CD14-positive monocyte (primary cell): ENCODE measurements around the gene SLC35B4. TPM values are rescaled to one million over a fixed set of nuclear protein-coding genes. Genes with fewer than 3 reads are reported as not detected.

Experiments used
- DNase-seq, 3 donors: peaks; one replicate each; pipeline ENCODE4 v3.0.0-alpha.2; 2011 to 2022
- H2AFZ ChIP-seq: 2 replicates; pipeline ENCODE4 v1.6.0; 2012; ENCODE audit warnings: mild to moderate bottlenecking, low read depth, low read length, inconsistent platforms; ENCODE audit not compliant: insufficient read depth, poor library complexity, severe bottlenecking
- H3K27ac ChIP-seq, 2 donors: 1 replicate in 1 of 2; 2 replicates in 1 of 2; pipeline ENCODE4 v1.5.1; 2012 to 2013; ENCODE audit warnings: low read length in 2 of 2, control low read depth in 1 of 2, inconsistent platforms in 1 of 2, low read depth in 1 of 2, mild to moderate bottlenecking in 1 of 2
- H3K27me3 ChIP-seq, 2 donors: one replicate each; pipeline versions ENCODE4 v1.6.0 to v1.6.1; 2011 to 2013; ENCODE audit warnings: low read length in 2 of 2; ENCODE audit not compliant: control insufficient read depth in 2 of 2, insufficient read depth in 2 of 2
- H3K36me3 ChIP-seq, 2 donors: replicated peaks in 1 of 2; 1 replicate in 1 of 2; 2 replicates in 1 of 2; pipeline versions ENCODE4 v1.5.1 to v1.6.1; 2012 to 2013; ENCODE audit warnings: low read length in 2 of 2, control low read depth in 1 of 2, inconsistent platforms in 1 of 2, mild to moderate bottlenecking in 1 of 2; ENCODE audit not compliant: insufficient read depth in 2 of 2, control insufficient read depth in 1 of 2
- H3K4me1 ChIP-seq, 2 donors: 1 replicate in 1 of 2; 2 replicates in 1 of 2; pipeline versions ENCODE4 v1.5.1 to v1.6.1; 2012 to 2013; ENCODE audit warnings: low read length in 2 of 2, control low read depth in 1 of 2, inconsistent platforms in 1 of 2, mild to moderate bottlenecking in 1 of 2, moderate library complexity in 1 of 2; ENCODE audit not compliant: insufficient read depth in 2 of 2, control insufficient read depth in 1 of 2
- H3K4me2 ChIP-seq: replicated peaks from 2 replicates; pipeline ENCODE3; 2012; ENCODE audit warnings: low read length, moderate library complexity, mild to moderate bottlenecking; ENCODE audit not compliant: poor library complexity, severe bottlenecking; ENCODE audit errors: extremely low read depth
- H3K4me3 ChIP-seq, 3 experiments: fragments of 200-600 bp in 1 of 3; sonication (generic) in 1 of 3; replicated peaks in 1 of 3; 1 replicate in 2 of 3; 2 replicates in 1 of 3; pipeline ENCODE4 v1.5.1; 2011 to 2013; ENCODE audit warnings: low read length in 3 of 3, mild to moderate bottlenecking in 3 of 3, control low read depth in 2 of 3, low read depth in 2 of 3, inconsistent platforms in 1 of 3, moderate library complexity in 1 of 3
- H3K79me2 ChIP-seq: 2 replicates; pipeline ENCODE4 v1.6.0; 2012; ENCODE audit warnings: mild to moderate bottlenecking, control low read depth, inconsistent platforms, low read length, moderate library complexity; ENCODE audit not compliant: insufficient read depth
- H3K9ac ChIP-seq: 2 replicates; pipeline ENCODE4 v1.6.0; 2017; ENCODE audit warnings: low read length, mild to moderate bottlenecking; ENCODE audit not compliant: insufficient read depth, poor library complexity, severe bottlenecking
- H3K9me3 ChIP-seq, 2 donors: replicated peaks in 1 of 2; 1 replicate in 1 of 2; 2 replicates in 1 of 2; pipeline versions ENCODE4 v1.5.1 to v1.6.1; 2012 to 2013; ENCODE audit warnings: low read length in 2 of 2, control low read depth in 1 of 2; ENCODE audit not compliant: control insufficient read depth in 1 of 2, insufficient read depth in 1 of 2
- H4K20me1 ChIP-seq: 2 replicates; pipeline ENCODE4 v1.6.0; 2012; ENCODE audit warnings: mild to moderate bottlenecking, low read length, control low read depth, moderate library complexity; ENCODE audit not compliant: insufficient read depth
- H3K27ac Mint-ChIP-seq, 7 donors: one replicate each; pipeline ENCODE4 v1.8.0; 2020; ENCODE audit warnings: mild to moderate bottlenecking in 7 of 7, mixed read lengths in 7 of 7, moderate library complexity in 6 of 7, inconsistent platforms in 2 of 7
- H3K27me3 Mint-ChIP-seq, 3 donors: one replicate each; pipeline ENCODE4 v1.8.0; 2021 to 2022; ENCODE audit warnings: low read depth in 3 of 3, mild to moderate bottlenecking in 3 of 3, mixed read lengths in 3 of 3, moderate library complexity in 3 of 3, inconsistent platforms in 1 of 3
- H3K36me3 Mint-ChIP-seq, 2 donors: one replicate each; pipeline ENCODE4 v1.8.0; 2020; ENCODE audit warnings: mixed read lengths in 2 of 2, inconsistent platforms in 1 of 2, mild to moderate bottlenecking in 1 of 2
- H3K4me1 Mint-ChIP-seq: one replicate; pipeline ENCODE4 v1.8.0; 2020; ENCODE audit warnings: mild to moderate bottlenecking, mixed read lengths
- H3K4me3 Mint-ChIP-seq, 2 donors: one replicate each; pipeline ENCODE4 v1.8.0; 2020; ENCODE audit warnings: mild to moderate bottlenecking in 2 of 2, mixed read lengths in 2 of 2, moderate library complexity in 1 of 2
- H3K9me3 Mint-ChIP-seq, 7 donors: one replicate each; pipeline ENCODE4 v1.8.0; 2020 to 2022; ENCODE audit warnings: mixed read lengths in 7 of 7, mild to moderate bottlenecking in 6 of 7, moderate library complexity in 6 of 7, inconsistent platforms in 2 of 7
- WGBS: methylation state at CpG from one replicate; pipeline ENCODE4 v1.1.5; 2013; ENCODE audit warnings: missing lambda C conversion rate; ENCODE audit not compliant: insufficient coverage; 5-methylcytosine and 5-hydroxymethylcytosine counted together
- intact Hi-C, 2 donors: fragments of 100-400 bp; cut with micrococcal nuclease; formaldehyde crosslinking; loops; one replicate each; pipeline versions ENCODE4 v1.15.0 to v1.15.1; 2023
- polyA plus RNA-seq, 3 donors: library from polyadenylated mRNA; depleted of rRNA in 1 of 3; unstranded in 2 of 3; stranded (reverse) in 1 of 3; fragments of 300-500 nt in 2 of 3; fragments of >200 nt in 1 of 3; fragmentation: Illumina TruSeq in 2 of 3; gene quantifications; 1 replicate in 2 of 3; 2 replicates in 1 of 3; pipeline ENCODE4 v1.2.3, GENCODE V29; 2012 to 2021
- TF ChIP-seq, protein P1 (sequence below): fragments of 200-600 bp; IDR thresholded peaks from one replicate; pipeline ENCODE4 v1.8.0; 2022; ENCODE audit warnings: antibody characterized with exemption, mild to moderate bottlenecking

Gene SLC35B4
- polyA plus RNA-seq, 3 donors = 9.4 to 21.1 (median 12.7) TPM

DNA sequence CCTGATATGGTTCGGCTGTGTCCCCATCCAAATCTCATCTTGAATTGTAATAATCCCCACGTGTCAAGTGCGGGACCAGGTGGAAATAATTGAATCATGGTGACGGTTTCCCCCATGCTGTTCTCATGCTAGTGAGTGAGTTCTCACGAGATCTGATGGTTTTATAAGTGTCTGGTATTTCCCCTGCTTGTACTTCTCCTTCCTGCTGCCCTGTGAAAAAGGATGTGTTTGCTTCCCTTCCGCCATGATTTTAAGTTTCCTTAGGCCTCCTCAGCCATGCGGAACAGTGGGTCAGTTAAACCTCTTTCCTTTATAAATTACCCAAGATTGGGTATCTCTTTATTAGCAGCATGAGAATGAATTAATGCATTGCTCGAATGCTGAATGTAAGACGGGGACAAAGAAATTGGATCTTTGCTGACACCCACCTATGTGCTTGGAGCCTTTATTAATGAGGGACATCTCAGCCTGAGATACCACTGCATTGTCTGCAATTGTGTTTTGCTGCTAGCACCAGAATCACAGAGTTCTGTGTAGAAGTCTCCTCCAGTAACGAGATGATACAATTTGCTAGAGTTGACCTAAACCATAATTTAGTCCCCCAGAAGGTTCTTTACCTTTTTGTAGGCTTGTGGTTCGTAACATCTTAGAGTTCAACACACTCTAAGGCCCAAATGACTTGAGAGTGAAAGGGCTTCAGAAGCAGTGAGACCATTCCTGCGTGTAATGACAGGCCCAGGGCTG is 28.6 kb downstream of the SLC35B4 start:
- H3K27ac Mint-ChIP-seq = peak overlapping the region in 2 of 7 donors; percentile 6 to 70
- no peak overlapping the region for H3K4me3 Mint-ChIP-seq
- no peaks in the 10 kb centered on the region for H3K36me3 ChIP-seq
- peaks cover 19% of the 10 kb centered on the region for H3K4me1 Mint-ChIP-seq
- H3K4me2 ChIP-seq = no peak overlapping the region
- peaks cover 0 to 3% (median 2%) of the 10 kb centered on the region in 3 donors for H3K27me3 Mint-ChIP-seq
- no peak overlapping the region for H3K27ac ChIP-seq
- no peak overlapping the region for H3K4me3 ChIP-seq
- intact Hi-C loops = no loop called here
- no peak overlapping the region for H2AFZ ChIP-seq
- H3K4me1 ChIP-seq = peaks cover 16% of the 10 kb centered on the region in 2 donors
- no peaks in the 10 kb centered on the region for H4K20me1 ChIP-seq
- peaks cover 0 to 4% (median 2%) of the 10 kb centered on the region in 7 donors for H3K9me3 Mint-ChIP-seq
- H3K79me2 ChIP-seq = no peaks in the 10 kb centered on the region
- peak; percentile 3 to 54 (median 14) for DNase-seq
- TF ChIP-seq, protein P1, sequence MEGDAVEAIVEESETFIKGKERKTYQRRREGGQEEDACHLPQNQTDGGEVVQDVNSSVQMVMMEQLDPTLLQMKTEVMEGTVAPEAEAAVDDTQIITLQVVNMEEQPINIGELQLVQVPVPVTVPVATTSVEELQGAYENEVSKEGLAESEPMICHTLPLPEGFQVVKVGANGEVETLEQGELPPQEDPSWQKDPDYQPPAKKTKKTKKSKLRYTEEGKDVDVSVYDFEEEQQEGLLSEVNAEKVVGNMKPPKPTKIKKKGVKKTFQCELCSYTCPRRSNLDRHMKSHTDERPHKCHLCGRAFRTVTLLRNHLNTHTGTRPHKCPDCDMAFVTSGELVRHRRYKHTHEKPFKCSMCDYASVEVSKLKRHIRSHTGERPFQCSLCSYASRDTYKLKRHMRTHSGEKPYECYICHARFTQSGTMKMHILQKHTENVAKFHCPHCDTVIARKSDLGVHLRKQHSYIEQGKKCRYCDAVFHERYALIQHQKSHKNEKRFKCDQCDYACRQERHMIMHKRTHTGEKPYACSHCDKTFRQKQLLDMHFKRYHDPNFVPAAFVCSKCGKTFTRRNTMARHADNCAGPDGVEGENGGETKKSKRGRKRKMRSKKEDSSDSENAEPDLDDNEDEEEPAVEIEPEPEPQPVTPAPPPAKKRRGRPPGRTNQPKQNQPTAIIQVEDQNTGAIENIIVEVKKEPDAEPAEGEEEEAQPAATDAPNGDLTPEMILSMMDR = no peak
- peaks cover 0 to 6% of the 10 kb centered on the region in 2 donors for H3K27me3 ChIP-seq
- 100% methylated on average over 1 of the region's 12 CpGs for WGBS
- H3K36me3 Mint-ChIP-seq = peaks cover 6% of the 10 kb centered on the region in 2 donors
- H3K9ac ChIP-seq = no peak overlapping the region
- no peaks in the 10 kb centered on the region for H3K9me3 ChIP-seq

DNA sequence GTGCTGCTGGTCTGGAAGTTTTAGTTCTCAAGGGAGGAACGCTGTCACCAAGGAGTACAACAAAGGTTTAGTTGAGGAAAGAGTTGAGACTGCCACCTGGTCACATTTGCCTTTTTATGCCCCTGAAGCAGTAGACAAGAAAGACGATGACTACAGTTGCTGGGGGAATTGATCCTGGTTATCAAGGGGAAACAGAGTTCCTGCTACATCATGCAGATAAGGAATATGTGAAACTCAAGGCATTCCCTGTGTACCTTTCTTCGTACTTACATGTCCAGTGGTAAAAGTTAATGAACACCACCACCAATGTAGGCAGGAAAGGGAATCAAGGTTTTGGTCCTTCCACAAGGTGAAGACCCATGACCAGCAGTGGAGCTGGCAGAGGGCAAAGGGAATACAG is 31.8 kb downstream of the SLC35B4 start:
- H4K20me1 ChIP-seq = no peaks in the 10 kb centered on the region
- no peaks in the 10 kb centered on the region for H3K9me3 ChIP-seq
- peaks cover 0 to under 1% of the 10 kb centered on the region in 2 donors for H3K36me3 Mint-ChIP-seq
- peaks cover 6 to 8% of the 10 kb centered on the region in 2 donors for H3K4me1 ChIP-seq
- H3K4me2 ChIP-seq = no peak overlapping the region
- DNase-seq = no peak
- intact Hi-C loops = no loop called here
- TF ChIP-seq, protein P1 = no peak
- H3K27me3 Mint-ChIP-seq = peaks cover 2 to 6% (median 6%) of the 10 kb centered on the region in 3 donors
- H3K9me3 Mint-ChIP-seq = peaks cover 2 to 10% (median 3%) of the 10 kb centered on the region in 7 donors
- no peaks in the 10 kb centered on the region for H3K79me2 ChIP-seq
- WGBS = no CpG with 5 or more reads among the region's 3 CpGs
- no peaks in the 10 kb centered on the region for H3K36me3 ChIP-seq
- H3K27me3 ChIP-seq = peaks cover 0 to 10% of the 10 kb centered on the region in 2 donors
- H3K4me3 ChIP-seq = no peak overlapping the region
- no peak overlapping the region for H3K9ac ChIP-seq
- no peak overlapping the region for H3K4me3 Mint-ChIP-seq
- no peak overlapping the region for H3K27ac Mint-ChIP-seq
- peaks cover 10% of the 10 kb centered on the region for H3K4me1 Mint-ChIP-seq
- H3K27ac ChIP-seq = no peak overlapping the region
- no peak overlapping the region for H2AFZ ChIP-seq
